NB4 (cell line): ENCODE measurements around the gene PLEKHO2.

Experiments
- DNase-seq: peaks from one replicate; pipeline ENCODE4 v3.0.0; 2010; ENCODE audit warnings: low read depth
- H3K4me3 ChIP-seq: one replicate; pipeline ENCODE4 v1.5.1; 2011; ENCODE audit warnings: mild to moderate bottlenecking, low read depth, low read length, moderate library complexity
- CTCF ChIP-seq: IDR thresholded peaks from one replicate; pipeline ENCODE4 v1.5.1; 2012; ENCODE audit warnings: low read depth, low read length
- MAX ChIP-seq: IDR thresholded peaks from 2 replicates; pipeline ENCODE4 v1.6.1; 2011; ENCODE audit warnings: low read depth, low read length
- MYC ChIP-seq: IDR thresholded peaks from 2 replicates; pipeline ENCODE4 v1.6.1; 2011; ENCODE audit warnings: low read depth, low read length
- POLR2A ChIP-seq: IDR thresholded peaks from 2 replicates; pipeline ENCODE4 v1.6.1; 2011; ENCODE audit warnings: mild to moderate bottlenecking; ENCODE audit not compliant: insufficient read length; ENCODE audit errors: extremely low read depth

The PLEKHO2 gene

GRCh38 chr15:64857421-64857820 lies 15.7 kb downstream of the PLEKHO2 start:
- no peak for TF ChIP-seq CTCF
- no peak for TF ChIP-seq MYC
- TF ChIP-seq POLR2A: no peak
- TF ChIP-seq MAX: no peak
- H3K4me3 ChIP-seq: no peak overlapping the region
- no peak for DNase-seq

- no peak for TF ChIP-seq MAX
- TF ChIP-seq POLR2A: no peak
- TF ChIP-seq CTCF: no peak
- no peak for TF ChIP-seq MYC
- H3K4me3 ChIP-seq: no peak overlapping the region
- DNase-seq: peak; percentile 49
Observed at GRCh38 chr15:64858021-64858575, 16.4 kb downstream of the PLEKHO2 start.

- no peak for TF ChIP-seq MYC
- no peak for TF ChIP-seq POLR2A
- no peak for TF ChIP-seq MAX
- TF ChIP-seq CTCF: no peak
- DNase-seq: no peak
- no peak overlapping the region for H3K4me3 ChIP-seq
Observed at GRCh38 chr15:64859226-64859625, 17.5 kb downstream of the PLEKHO2 start.

- H3K4me3 ChIP-seq: no peak overlapping the region
- no peak for TF ChIP-seq MYC
- TF ChIP-seq MAX: no peak
- TF ChIP-seq POLR2A: no peak
- TF ChIP-seq CTCF: no peak
- DNase-seq: no peak
Observed at GRCh38 chr15:64861331-64861730, 19.6 kb downstream of the PLEKHO2 start.

GRCh38 chr15:64861960-64862359 lies 20.2 kb downstream of the PLEKHO2 start:
- no peak for DNase-seq
- TF ChIP-seq MAX (no peak), MYC (no peak), CTCF (no peak), POLR2A (no peak)
- no peak overlapping the region for H3K4me3 ChIP-seq
